CD4-positive, alpha-beta T cell treated with Interleukin-6 at 100 ng/mL for 8 hours (primary cell): ENCODE measurements around the gene ZNF513.
A peak's percentile ranks its signal among the peaks of the same experiment; 100 is the strongest.

Source experiments
- DNase-seq: peaks from one replicate; pipeline ENCODE4 v3.0.0-alpha.2; 2020; ENCODE audit warnings: mixed read lengths, low spot score

Gene ZNF513

GRCh38 chr2:27390822-27391679 lies 10.5 kb upstream of the ZNF513 start:
- peak; percentile 29 for DNase-seq

DNA sequence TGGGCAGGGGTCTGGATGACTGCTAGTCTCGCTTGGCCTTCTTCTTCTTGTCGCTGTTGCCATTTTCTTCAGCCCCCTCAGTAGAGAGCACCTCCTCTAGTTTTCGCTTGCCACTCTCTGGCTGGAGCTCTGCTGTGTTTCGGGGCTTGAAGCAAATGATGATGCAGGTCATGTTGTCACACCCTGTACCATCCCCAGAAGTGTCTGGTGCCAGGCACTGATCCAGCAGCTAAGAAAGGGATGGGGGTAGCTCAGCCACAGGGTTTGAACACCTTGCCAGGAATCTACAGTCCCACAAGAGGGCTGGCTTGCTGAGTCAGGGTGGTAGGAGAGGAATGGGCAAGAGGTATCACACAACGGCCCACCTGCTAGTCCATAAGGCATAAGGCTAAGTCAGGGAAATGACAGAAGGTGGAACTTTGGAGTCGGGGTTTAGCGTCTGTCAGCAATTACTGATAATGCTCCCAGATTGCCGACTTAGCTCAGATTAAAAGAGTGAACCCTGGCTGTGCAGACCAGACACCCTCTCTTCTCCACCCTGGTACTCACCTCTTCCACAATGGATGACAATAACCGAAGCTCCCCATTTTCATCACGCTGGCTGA lies 1.1 kb upstream of the ZNF513 start:
- no peak for DNase-seq

DNA sequence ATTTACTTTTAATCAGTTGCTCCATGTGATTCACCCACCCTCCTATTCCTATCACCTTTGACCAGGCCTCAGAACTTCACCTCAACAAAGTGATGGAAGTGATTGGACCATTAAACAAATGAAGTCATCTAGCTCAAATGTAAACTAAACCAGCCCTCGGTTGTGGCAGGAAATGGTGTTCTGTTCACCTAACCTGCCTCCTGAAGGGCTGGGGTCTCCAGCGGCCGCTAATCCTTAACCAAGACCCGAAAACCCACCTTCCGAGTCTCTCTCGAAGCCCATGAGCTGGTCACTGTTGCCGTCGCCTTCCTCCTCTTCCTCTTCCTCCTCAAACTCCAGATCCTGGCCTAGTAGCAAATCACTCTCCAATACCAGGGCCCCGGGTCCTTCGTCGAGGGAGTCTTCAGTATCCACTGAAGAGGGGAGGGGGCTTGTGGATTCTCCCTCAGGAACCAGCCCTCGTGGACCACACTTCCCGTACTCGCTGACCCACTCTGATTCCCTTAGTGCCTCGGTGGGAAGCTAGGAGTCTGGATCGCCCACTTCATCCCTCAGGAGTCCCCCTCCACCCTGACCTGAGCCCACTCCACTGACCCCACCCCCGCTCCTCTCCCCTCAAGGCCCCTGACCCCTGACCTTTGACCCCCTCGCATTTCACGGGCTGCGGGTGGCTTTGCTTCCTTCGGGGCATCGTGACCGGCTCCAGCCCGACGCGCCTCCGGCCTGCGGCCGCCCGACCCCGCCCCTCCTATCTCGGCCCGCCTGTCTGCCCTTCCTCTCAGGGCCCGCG lies 503 bp downstream of the ZNF513 start:
- DNase-seq = no peak

DNA sequence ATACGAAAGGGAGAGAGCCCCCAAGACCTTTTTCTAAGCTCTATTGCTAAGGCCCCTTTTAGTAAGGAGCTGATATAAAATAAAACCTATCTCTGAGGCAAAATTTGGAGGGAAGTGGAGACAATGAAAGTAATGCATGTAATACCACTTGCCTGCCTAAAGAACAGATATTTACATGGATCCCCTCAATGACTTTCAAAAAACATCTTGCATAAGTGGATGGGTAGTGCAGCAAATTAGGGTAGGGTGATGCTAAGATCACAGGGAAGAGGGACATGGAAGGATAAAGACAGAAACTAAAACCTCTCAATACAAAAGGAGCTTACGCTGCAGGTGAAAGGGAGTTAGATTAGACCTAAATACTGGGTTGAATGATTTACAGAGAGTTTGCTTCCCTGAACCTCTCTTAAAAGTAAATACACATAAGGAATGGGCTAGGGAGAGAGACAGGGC lies 1.1 kb downstream of the ZNF513 start:
- no peak for DNase-seq

DNA sequence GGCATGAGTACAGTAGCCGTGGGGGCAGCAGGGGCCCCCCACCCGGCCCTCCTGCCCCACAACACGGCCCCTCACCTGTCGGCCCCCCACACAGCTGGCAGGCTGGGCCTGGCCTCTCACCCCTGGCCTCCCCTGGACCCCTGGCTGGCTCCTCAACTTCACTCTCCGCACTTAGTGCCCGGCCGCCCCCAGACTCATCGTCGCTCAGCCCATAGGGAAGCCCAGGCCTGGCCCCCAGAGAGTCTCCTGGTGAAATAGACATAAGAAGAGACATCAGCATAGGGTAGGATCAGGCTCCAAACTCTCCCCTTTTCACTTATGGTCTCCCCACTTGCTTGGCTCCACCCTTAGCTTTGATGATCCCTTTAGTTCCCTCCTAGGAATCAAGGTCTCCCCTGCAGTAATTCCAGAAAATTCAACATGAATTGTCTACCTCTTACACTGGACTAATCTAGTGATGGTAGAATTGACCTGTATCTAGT lies 1.7 kb downstream of the ZNF513 start:
- no peak for DNase-seq

DNA sequence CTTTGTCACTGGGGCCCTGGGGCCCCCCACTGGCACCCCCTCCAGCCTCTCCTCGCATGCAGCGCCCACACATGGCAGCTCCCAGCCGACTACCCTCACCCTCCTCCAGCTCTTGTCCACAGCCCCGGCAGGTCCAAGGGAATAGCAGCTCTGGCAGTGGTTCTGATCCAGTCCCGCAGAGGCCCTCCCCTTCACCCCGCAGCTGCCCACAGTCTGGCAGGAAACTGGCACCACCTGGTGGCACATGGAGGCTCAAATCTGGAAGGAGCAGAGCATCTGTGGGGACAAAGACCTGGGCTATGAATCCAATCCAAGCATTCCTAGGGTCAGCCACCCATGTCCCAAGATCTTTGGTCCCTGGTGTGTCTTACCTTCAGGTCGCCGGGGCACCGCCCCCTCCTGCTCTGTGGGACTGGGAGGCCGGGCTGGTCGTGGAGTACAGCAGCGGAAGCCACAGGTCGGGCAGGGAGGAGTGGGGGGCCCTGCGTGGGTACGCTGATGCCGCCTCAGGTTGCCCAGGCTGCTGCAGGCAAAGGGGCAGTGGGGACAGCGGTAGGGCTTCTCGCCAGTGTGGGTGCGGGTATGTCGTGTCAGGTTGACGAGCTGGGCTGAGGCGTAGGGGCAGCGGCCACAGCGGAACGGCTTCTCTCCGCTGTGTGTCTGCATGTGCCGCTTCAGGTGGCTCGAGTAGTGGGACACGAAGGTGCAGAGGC lies 2.3 kb downstream of the ZNF513 start:
- DNase-seq = no peak

DNA sequence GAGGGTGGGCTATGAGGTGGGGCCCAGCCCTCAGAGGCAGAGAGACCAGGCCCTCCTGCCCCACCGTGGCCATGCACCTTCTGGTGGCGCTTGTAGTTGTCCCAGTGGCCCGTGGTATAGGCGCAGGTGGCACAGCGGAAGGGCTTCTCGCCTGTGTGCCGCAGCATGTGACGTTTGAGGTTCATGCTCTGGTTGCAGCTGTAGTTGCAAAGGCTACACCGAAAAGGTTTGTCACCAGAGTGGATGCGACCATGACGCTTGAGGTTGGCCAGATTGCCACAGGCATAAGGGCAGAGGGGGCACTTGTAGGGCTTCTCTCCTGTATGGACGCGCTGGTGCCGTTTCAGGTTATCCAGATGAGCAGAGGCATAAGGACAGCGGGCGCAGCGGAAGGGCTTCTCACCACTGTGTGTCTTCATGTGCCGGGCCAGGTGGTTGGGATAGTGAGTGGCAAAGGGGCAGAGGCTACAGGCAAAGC lies 2.9 kb downstream of the ZNF513 start:
- DNase-seq = no peak

DNA sequence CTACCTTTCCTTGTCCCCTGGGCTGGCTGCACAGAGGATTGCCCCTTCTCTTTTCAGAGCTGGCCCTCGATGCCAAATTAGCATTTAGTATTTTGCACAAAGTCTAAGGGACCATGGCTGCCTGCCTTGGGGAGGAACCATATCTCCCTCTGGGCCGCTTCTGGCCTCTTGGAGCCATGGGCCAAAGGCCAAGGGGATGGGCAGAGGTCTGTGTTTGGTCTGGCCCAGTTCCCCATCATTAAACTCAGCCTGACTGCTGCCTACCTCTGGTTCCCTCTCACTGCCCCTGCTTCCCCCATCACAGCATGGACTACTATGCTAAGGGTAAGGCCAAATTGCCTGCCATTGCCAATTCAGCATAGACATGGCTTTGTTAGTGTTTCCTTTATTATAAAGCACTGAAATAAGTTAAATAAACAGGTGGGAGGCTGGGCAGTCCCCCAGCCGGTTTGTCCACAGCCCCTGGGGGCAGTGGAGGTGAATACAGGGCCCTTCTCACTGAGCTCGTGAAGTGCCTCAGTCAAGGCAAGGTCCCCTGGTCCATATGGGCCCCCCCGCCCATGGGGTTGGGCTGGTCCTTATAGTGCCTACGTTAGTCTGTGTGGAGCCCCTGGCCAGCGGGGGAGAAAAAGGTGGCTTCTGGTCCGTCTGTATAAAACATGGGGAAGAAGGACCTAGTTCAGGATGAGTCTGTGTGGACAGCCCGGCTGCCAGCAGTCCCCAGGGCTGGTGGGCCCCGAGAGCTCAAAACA lies 3.5 kb downstream of the ZNF513 start:
- DNase-seq = no peak

DNA sequence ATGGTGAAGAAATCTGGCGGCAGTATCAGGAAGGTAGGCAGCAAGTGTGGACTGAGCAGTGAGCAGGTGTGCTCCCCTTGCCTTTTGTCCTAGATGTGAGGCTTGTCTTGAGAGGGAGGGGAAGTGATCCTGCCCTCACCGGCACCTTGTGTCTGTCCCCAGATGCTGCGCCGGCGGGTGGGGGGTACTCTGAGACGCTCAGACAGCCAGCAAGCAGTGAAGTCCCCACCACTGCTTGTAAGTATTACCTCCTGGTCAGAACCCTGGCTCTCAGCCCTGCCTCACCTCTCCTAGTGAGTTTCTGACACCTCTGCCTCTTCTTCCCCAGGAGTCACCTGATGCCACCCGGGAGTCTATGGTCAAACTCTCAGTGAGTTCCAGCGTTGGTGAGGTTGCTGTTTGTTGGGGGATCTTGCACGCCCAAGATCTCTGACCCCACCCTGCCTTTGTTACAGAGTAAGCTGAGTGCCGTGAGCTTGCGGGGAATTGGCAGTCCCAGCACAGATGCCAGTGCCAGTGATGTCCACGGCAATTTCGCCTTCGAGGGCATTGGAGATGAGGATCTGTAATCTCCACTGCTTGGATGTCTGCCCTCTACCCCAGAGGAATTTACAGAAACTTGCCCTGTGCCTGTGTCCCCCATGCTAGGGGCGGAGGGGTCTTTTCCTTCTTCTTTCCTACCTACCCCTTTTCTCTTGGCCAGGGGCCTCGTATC lies 4.2 kb downstream of the ZNF513 start:
- no peak for DNase-seq

DNA sequence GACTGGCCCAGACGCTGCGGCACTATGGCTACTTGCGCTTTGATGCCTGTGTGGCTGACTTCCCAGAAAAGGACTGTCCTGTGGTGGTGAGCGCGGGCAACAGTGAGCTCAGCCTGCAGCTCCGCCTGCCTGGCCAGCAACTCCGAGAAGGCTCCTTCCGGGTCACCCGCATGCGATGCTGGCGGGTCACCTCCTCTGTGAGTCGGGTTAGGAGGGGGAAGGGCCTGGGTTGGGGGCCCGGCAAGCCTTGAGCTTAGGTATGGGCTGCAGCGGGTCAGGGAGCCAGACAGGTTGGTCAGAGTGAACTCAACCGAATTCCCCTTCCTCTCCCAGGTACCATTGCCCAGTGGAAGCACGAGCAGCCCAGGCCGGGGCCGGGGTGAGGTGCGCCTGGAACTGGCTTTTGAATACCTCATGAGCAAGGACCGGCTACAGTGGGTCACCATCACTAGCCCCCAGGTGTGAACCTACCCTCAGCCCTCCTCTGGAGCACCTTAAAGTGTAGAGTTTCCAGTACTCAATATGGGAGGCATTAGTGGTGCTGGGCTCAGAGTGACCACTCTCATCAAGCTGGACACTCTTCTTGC lies 4.9 kb downstream of the ZNF513 start:
- DNase-seq = no peak

- no peak for DNase-seq
Measured at GRCh38 chr2:27373567-27373966, 7.0 kb downstream of the ZNF513 start.

- DNase-seq = no peak
Measured at GRCh38 chr2:27372937-27373336, 7.6 kb downstream of the ZNF513 start.

- no peak for DNase-seq
Measured at GRCh38 chr2:27370816-27371620, 9.5 kb downstream of the ZNF513 start.

DNA sequence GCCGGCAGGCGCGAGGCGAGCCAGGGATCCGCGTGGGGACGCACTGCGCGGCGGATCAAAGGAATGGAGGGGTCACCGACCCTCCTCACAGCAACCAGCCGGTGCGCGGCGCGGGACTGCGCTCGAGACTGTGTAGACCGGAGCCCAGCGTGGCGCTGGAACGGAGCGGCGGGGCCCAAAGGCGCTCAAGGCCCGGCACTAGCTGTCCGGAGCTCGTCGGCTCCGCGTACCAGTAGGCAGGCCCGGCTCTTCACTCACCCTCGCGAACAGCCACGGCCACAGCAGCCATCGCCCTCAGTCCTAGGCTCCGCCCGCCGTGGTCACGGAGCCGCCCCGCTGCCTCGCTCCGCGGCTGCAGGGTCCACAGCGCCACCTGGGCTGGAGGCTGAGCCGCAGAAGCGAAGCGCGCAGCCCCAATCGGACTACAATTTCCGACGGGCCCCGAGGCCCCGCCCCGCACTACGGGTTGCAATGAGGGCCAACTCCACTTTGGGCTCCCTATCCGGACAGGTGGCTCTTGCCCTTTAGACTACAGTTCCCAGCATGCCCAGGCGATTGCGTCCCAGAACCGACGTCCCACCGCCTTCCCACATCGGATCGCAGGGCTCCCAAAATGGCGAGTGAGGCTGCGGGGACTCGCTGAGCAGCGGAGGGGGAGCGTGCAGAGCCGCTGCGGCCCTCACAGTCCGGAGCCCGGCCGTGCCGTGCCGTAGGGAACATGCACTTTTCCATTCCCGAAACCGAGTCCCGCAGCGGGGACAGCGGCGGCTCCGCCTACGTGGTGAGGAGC lies 10.3 kb downstream of the ZNF513 start, which contains the start of the genes EIF2B4 and SNX17:
Gene EIF2B4, minus strand, starts transcription at position 313 of the 790 bp plus-strand sequence. Its CDS starts 24 bp downstream, at position 289.
Gene SNX17, plus strand, starts transcription at position 591 of the 790 bp plus-strand sequence. Its CDS starts 128 bp downstream, at position 719.
- peak; percentile 99 for DNase-seq

GRCh38 chr2:27369471-27370025 lies 11.0 kb downstream of the ZNF513 start:
- DNase-seq = no peak

GRCh38 chr2:27363933-27364332 lies 16.6 kb downstream of the ZNF513 start:
- no peak for DNase-seq

- DNase-seq = no peak
Measured at GRCh38 chr2:27362678-27363420, 17.7 kb downstream of the ZNF513 start.
